HG03175 (cell line): ENCODE results near the gene C6orf47.
A peak's percentile ranks its signal among the peaks of the same experiment; 100 is the strongest.

Experiments used
- ATAC-seq: cut with Tn5 transposase; IDR thresholded peaks from one replicate; pipeline ENCODE4 v1.9.1; 2021; ENCODE audit warnings: mild to moderate bottlenecking, moderate library complexity; ENCODE audit not compliant: unreplicated experiment

The C6orf47 gene

GRCh38 chr6:31639043-31639442, 21.5 kb downstream of the C6orf47 start:
- no peak for ATAC-seq

DNA sequence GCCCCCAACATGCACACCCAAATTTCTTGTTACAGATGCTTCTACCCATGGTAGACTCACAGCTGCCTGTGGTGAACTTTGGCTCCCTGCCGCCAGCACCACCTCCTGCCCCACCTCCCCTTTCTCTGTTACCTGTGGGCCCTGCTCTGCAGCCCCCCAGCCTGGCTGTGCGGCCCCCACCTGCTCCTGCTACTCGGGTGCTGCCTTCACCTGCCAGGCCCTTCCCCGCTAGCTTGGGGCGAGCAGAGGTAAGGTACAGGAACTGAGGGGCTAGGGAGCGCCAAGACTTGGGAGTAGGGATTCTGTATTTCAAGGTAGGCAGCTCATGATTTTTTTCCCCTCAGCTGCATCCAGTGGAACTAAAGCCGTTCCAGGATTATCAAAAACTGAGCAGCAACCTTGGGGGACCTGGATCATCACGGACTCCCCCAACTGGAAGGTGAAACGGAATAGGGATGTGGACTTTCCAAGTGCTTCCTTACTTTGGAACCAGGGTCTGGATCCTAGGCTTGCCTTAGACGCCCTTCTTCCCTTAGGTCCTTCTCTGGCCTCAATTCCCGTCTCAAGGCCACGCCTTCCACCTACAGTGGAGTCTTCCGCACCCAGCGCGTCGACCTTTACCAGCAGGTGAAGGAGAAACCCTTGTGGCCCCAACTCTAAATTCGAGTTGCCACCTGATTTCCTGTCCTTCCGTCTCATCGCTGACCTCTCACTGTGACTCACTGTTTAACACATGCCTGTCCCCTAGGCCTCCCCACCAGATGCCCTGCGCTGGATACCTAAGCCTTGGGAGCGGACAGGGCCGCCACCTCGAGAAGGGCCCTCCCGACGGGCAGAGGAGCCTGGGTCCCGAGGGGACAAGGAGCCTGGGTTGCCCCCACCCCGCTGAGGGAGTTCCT, 23.6 kb downstream of the C6orf47 start:
- no peak for ATAC-seq

DNA sequence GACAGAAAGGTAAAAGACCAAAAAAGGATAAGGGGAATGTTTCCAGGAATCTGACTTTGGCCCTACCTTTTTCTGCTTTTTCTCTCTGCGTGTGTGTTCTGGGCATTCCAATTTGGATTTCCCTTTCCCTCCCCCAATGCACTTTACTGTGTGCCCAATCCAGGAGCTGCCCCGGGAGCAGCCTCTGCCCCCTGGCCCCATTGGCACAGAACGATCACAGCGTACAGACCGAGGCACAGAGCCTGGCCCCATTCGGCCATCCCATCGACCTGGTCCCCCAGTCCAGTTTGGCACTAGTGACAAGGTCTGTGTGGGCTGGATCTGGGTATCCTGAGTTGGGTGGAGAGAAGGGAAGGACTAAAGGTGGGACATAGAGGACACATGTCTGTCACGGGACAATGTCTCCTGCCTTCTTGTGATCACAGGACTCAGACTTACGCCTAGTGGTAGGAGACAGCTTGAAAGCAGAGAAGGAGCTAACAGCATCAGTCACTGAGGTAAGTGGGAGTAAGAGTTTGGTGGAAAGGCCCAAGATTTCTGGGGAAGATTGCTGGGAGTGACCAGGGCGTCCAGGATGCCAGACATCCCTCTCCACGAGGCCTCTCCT, 25.5 kb downstream of the C6orf47 start:
- ATAC-seq, result no peak

DNA sequence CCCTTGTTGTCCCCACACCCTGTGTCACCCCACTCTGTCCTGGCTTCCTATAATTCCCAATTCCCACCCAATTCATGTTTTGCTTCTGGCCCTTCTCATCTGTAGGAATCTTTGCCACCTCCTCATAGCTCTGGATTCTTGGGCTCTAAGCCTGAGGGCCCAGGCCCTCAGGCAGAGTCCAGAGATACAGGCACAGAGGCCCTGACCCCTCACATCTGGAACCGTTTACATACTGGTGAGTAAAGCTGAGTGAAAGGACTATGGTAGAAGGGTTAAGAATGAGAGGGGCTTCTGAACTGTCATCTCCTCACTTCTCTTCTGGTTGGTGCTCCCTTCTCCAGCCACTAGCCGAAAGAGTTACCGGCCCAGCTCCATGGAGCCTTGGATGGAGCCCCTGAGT, 26.4 kb downstream of the C6orf47 start:
- ATAC-seq, result no peak

DNA sequence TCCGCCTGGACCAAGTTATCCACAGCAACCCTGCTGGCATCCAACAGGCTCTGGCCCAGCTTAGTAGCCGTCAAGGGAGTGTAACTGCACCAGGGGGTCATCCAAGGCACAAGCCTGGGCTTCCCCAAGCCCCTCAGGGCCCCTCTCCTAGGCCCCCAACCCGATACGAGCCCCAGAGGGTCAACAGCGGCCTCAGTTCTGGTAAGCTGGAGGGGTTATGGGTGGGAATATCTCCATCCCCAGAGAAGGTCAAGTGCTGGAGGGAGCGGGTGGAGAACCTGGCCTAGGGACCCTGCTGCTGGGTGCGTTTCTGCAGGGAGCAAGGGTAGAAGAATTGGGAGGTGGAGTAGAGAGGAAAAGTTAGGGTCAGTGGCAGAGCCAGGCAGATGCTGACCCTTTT, 27.1 kb downstream of the C6orf47 start:
- no peak for ATAC-seq

GRCh38 chr6:31632279-31632946, 28.2 kb downstream of the C6orf47 start:
- no peak for ATAC-seq

GRCh38 chr6:31631681-31632278, 28.8 kb downstream of the C6orf47 start:
- no peak for ATAC-seq

- ATAC-seq, result no peak
Measured at GRCh38 chr6:31631209-31631608, 29.4 kb downstream of the C6orf47 start.

- no peak for ATAC-seq
Measured at GRCh38 chr6:31630177-31630934, 30.2 kb downstream of the C6orf47 start.

GRCh38 chr6:31629014-31629413, 31.6 kb downstream of the C6orf47 start:
- no peak for ATAC-seq

DNA sequence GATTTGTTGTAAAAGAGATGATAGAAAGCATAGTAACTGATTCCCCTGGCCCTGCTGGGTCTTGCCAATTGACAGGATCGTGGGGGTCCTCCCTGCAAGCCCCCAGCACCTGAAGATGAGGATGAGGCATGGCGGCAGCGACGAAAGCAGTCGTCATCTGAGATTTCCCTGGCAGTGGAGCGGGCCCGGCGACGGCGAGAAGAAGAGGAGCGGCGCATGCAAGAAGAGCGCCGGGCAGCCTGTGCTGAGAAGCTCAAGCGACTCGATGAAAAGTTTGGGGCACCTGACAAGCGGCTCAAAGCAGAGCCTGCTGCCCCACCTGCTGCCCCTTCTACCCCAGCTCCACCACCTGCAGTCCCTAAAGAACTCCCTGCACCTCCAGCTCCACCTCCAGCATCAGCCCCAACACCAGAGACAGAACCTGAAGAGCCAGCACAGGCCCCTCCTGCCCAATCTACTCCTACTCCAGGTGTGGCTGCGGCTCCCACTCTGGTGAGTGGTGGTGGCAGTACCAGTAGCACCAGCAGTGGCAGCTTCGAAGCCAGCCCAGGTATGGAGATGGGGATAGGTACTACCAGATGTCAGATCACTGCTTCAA, 32.8 kb downstream of the C6orf47 start:
- ATAC-seq, result no peak

DNA sequence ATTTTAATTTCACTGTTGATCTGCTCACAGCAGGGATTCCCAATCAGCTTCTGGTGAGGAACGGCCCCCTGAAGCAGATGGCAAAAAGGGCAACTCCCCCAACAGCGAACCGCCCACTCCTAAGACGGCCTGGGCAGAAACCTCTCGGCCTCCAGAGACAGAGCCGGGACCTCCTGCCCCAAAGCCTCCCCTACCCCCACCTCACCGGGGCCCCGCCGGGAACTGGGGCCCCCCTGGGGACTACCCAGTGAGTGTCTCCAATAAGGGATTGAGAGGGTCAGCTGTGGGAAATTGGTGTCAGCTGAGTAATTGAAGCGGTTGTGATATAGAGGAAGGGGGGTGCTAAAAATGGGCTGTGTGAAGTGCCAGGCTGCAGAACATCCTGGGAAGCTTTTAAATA, 33.6 kb downstream of the C6orf47 start:
- no peak for ATAC-seq

DNA sequence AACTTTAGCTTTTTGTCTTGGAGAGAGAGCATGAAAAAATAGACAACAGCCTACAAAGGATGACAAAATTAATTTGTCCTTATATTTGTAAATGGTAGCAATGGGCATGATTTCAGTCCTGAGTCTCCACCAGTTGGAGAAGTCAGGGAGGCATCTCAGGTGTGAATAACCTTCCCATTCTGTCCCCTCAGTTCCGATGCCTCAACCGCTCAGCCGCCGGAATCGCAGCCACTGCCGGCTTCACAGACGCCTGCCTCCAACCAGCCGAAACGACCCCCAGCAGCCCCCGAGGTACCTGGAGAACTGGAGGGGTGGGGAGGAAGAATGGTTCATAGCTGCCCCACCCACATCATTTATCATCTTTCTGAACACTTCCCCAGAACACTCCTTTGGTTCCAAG, 36.5 kb downstream of the C6orf47 start:
- no peak for ATAC-seq

DNA sequence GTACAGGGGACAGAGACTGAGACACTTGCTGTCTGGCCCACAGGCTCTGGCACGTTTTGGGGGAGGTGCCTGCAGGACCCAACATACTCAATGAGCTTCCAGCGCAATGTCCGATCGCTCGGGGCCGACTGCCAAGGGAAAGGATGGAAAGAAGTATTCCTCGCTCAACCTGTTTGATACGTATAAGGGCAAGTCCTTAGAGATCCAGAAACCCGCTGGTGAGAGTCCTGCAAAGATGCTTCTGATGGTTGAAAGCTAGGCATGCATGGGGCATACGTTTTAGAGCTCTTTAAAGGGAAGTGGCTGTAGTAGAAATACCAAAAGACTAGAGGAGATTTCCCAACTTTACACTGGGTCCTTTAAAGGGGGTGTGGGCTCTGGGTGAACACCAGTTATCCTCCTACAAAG, 37.9 kb downstream of the C6orf47 start:
- ATAC-seq, result no peak

GRCh38 chr6:31621991-31622390, 38.6 kb downstream of the C6orf47 start:
- no peak for ATAC-seq

DNA sequence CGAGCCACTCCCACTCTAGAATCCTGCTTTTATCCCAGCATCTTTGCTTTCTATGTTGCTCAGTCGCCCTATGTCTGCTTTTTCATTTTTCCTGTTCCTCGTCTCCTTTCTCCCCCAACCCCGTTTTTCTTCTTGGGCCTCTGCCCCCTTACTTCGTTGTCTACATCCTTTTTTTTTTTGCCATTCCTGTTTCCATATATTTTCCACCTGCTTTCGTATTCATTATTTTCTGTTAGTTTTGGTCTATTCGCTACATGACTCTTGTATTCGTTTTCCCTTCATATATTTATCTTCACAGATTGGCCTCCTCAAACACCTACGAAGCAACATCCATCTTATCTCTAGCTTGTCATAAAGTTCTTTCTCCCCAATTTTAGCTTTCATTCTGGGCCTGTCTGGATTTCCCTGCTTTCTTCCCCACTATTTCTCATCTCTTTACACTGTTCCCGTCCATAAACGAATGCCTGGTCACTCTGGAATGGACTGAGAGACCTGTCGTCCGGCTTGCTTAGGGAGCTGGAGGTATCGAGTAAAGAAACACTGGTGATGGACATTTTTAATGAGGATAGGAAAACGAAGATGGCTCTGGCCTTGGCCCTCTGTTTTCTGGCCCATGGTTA, 39.1 kb downstream of the C6orf47 start:
- ATAC-seq, result no peak

GRCh38 chr6:31620586-31621319, 39.8 kb downstream of the C6orf47 start, which contains the start of gene PRRC2A:
Gene PRRC2A, plus strand, starts transcription at chr6:31620715. Its CDS starts 2,075 bp downstream, at chr6:31622790.
- ATAC-seq, result peak; percentile 28

- peak; percentile 81 for ATAC-seq
Measured at GRCh38 chr6:31619805-31620585, 40.6 kb downstream of the C6orf47 start.
